Neural cell (in vitro differentiated cells): Measurements from ENCODE around the gene MACO1.

Experiments used
- EP300 ChIP-seq: fragments of 450-650 bp; conservative IDR thresholded peaks from 2 replicates; pipeline ENCODE4 v1.6.1; 2014; ENCODE audit warnings: antibody characterized with exemption, mild to moderate bottlenecking, moderate library complexity; ENCODE audit not compliant: poor library complexity, severe bottlenecking
- EZH2 ChIP-seq: fragments of 200-600, 300-800 bp; shearing (Covaris generic), sonication (generic); IDR thresholded peaks from 2 replicates; pipeline ENCODE4 v1.6.1; 2014; ENCODE audit warnings: antibody characterized with exemption, low read length, borderline replicate concordance, mild to moderate bottlenecking; ENCODE audit not compliant: insufficient read depth, poor library complexity, severe bottlenecking
- TAF1 ChIP-seq: IDR thresholded peaks from 2 replicates; pipeline ENCODE4 v1.6.1; 2012; ENCODE audit warnings: low read depth
- TF ChIP-seq, protein P1 (sequence below): fragments of 450-650 bp; IDR thresholded peaks from 2 replicates; pipeline ENCODE4 v1.5.1; 2014; ENCODE audit warnings: antibody characterized with exemption, mild to moderate bottlenecking, moderate library complexity; ENCODE audit not compliant: poor library complexity, severe bottlenecking

DNA sequence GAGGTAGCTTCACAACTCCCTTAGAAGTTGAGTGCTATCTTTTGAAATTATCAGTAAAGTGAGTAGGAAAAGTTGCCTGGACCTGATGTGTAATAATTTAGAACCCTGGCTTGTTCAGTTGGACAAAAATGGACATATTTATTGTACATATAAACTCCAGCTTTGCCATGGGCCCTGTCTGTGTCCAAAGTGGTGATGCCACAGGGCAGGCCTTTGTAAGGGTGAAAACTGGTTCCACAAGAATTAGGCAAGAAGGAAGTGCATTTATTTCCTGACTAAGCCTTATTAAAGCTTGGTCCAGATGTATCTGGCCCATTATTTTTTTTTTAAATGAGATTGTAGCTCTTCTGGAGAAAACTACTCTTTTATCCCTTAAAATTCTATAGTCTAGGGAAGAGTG, 47.9 kb downstream of the MACO1 start:
- TF ChIP-seq EZH2 (no peak), EP300 (no peak), TAF1 (no peak)
- TF ChIP-seq, protein P1, sequence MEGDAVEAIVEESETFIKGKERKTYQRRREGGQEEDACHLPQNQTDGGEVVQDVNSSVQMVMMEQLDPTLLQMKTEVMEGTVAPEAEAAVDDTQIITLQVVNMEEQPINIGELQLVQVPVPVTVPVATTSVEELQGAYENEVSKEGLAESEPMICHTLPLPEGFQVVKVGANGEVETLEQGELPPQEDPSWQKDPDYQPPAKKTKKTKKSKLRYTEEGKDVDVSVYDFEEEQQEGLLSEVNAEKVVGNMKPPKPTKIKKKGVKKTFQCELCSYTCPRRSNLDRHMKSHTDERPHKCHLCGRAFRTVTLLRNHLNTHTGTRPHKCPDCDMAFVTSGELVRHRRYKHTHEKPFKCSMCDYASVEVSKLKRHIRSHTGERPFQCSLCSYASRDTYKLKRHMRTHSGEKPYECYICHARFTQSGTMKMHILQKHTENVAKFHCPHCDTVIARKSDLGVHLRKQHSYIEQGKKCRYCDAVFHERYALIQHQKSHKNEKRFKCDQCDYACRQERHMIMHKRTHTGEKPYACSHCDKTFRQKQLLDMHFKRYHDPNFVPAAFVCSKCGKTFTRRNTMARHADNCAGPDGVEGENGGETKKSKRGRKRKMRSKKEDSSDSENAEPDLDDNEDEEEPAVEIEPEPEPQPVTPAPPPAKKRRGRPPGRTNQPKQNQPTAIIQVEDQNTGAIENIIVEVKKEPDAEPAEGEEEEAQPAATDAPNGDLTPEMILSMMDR, result no peak
